ENCODE data around the gene GABRG3. TPM values are rescaled to one million over a fixed set of nuclear protein-coding genes. Genes with fewer than 3 reads are reported as not detected.

GABRG3 gene
- total and polyA plus RNA-seq, 2 of the 4 experiments (the other 2 are of a cell fraction), result not detected

DNA sequence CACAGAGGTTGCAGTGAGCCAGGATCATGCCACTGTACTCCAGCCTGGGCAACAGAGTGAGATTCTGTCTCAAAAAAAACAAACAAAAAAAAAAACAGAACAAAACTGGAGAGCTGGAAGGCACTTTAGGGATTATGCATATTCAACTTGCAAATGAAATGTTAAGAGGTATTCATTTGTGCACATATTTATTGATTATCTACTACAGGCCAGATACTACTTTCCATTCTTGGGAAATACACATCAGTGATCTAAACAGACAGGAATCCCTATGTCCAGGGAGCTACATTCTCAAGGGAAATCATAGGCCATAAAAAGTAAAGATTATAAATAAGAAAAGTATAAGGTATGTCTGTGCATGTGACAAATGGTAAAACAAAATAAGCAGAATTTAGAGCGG lies 322.6 kb downstream of the GABRG3 start:
- dilution Hi-C loops (cut with HindIII; ENCODE audit: low sequenced_read_pairs, unreplicated experiment), result no loop called here
- CTCF ChIA-PET, result no interaction called here

More for the DNA sequence above, 322.6 kb downstream of the GABRG3 start:
- Histone ChIP-seq H2BK120ac (ENCODE audit: low read depth, low read length) (no peak overlapping the region), H3K9ac (ENCODE audit: low read depth, low read length) (no peak overlapping the region), H3K79me1 (ENCODE audit: low read depth in 1 of 2, low read length in 2 of 2) (no peaks in the 10 kb centered on the region), H2AFZ (replicated peaks; ENCODE audit: low read length, poor library complexity) (no peak overlapping the region), H3K14ac (replicated peaks; ENCODE audit: low read depth, low read length) (no peak overlapping the region), H4K5ac (ENCODE audit: low read depth, low read length) (no peak overlapping the region), H3K23ac (ENCODE audit: low read depth, low read length) (no peak overlapping the region), H3K18ac (ENCODE audit: low read depth, low read length) (no peak overlapping the region), H3K9me1 (ENCODE audit: insufficient read depth, low read length) (no peaks in the 10 kb centered on the region), H3K9me3 (ENCODE audit: control insufficient read depth, insufficient read depth, low read length) (peaks cover 8% of the 10 kb centered on the region), H3K4me1 (ENCODE audit: control insufficient read depth, insufficient read depth, low read length) (no peaks in the 10 kb centered on the region), H3K4me3 (ENCODE audit: insufficient read depth, low read depth, low read length) (no peak overlapping the region), H3K27ac (ENCODE audit: insufficient read depth, low read length) (no peak overlapping the region), H3K4ac (ENCODE audit: low read depth, low read length) (no peak overlapping the region), H3K27me3 (ENCODE audit: control insufficient read depth, insufficient read depth, low read length) (no peaks in the 10 kb centered on the region), H3K4me2 (ENCODE audit: low read depth, low read length) (no peak overlapping the region), H3K36me3 (ENCODE audit: control insufficient read depth, insufficient read depth, low read length) (no peaks in the 10 kb centered on the region), H2BK5ac (ENCODE audit: low read depth, low read length, poor library complexity, severe bottlenecking) (no peak overlapping the region), H4K8ac (ENCODE audit: low read depth in 2 of 2, low read length in 2 of 2) (no peak overlapping the region), H2BK15ac (ENCODE audit: low read depth, low read length) (no peak overlapping the region), H2BK20ac (ENCODE audit: low read depth, low read length) (no peak overlapping the region), H2AK5ac (ENCODE audit: low read depth, low read length) (no peak overlapping the region), H2AK9ac (replicated peaks; ENCODE audit: low read depth, low read length, poor library complexity) (no peak overlapping the region), H4K20me1 (ENCODE audit: insufficient read depth, low read length) (no peaks in the 10 kb centered on the region), H3K56ac (ENCODE audit: extremely low read depth, insufficient read depth, low read length) (no peak overlapping the region), H4K91ac (ENCODE audit: insufficient read depth, low read depth, low read length) (no peak overlapping the region)
- WGBS, 2 experiments (ENCODE audit: extremely low coverage in 2 of 2, insufficient read length in 1 of 2), result 100% methylated on average over 1 of the region's 1 CpG; no CpG with 5 or more reads in 1 of the 2 experiments
- ATAC-seq (ENCODE audit: low read depth), result no peak
- TF ChIP-seq CHD1 (IDR thresholded peaks at IDR 0.05; ENCODE audit: low read depth, low read length), result no peak
- TF ChIP-seq, protein P1, sequence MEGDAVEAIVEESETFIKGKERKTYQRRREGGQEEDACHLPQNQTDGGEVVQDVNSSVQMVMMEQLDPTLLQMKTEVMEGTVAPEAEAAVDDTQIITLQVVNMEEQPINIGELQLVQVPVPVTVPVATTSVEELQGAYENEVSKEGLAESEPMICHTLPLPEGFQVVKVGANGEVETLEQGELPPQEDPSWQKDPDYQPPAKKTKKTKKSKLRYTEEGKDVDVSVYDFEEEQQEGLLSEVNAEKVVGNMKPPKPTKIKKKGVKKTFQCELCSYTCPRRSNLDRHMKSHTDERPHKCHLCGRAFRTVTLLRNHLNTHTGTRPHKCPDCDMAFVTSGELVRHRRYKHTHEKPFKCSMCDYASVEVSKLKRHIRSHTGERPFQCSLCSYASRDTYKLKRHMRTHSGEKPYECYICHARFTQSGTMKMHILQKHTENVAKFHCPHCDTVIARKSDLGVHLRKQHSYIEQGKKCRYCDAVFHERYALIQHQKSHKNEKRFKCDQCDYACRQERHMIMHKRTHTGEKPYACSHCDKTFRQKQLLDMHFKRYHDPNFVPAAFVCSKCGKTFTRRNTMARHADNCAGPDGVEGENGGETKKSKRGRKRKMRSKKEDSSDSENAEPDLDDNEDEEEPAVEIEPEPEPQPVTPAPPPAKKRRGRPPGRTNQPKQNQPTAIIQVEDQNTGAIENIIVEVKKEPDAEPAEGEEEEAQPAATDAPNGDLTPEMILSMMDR (conservative IDR thresholded peaks at IDR 0.05; ENCODE audit: low read depth, low read length), result no peak
- no peak for TF ChIP-seq RFX5 (IDR thresholded peaks at IDR 0.05; ENCODE audit: low read depth, low read length)
- no peak for TF ChIP-seq FOS (IDR thresholded peaks at IDR 0.05; ENCODE audit: low read depth, low read length)
- no peak for TF ChIP-seq BHLHE40 (IDR thresholded peaks at IDR 0.05; ENCODE audit: low read depth, low read length)
- TF ChIP-seq MAZ (IDR thresholded peaks at IDR 0.05; ENCODE audit: borderline replicate concordance, low read depth, low read length), result no peak
- TF ChIP-seq, protein P2, sequence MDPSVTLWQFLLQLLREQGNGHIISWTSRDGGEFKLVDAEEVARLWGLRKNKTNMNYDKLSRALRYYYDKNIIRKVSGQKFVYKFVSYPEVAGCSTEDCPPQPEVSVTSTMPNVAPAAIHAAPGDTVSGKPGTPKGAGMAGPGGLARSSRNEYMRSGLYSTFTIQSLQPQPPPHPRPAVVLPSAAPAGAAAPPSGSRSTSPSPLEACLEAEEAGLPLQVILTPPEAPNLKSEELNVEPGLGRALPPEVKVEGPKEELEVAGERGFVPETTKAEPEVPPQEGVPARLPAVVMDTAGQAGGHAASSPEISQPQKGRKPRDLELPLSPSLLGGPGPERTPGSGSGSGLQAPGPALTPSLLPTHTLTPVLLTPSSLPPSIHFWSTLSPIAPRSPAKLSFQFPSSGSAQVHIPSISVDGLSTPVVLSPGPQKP (IDR thresholded peaks at IDR 0.05; ENCODE audit: borderline replicate concordance, low read depth, low read length), result no peak
- no peak for TF ChIP-seq SMC3 (IDR thresholded peaks at IDR 0.05; ENCODE audit: low read depth, low read length)
- TF ChIP-seq NFE2L2 (IDR thresholded peaks at IDR 0.05; ENCODE audit: low read depth, low read length), result no peak
- TF ChIP-seq RAD21 (IDR thresholded peaks at IDR 0.05; ENCODE audit: low read length), result no peak
- no peak for TF ChIP-seq MAFK (IDR thresholded peaks at IDR 0.05; ENCODE audit: low read depth, low read length)
- TF ChIP-seq POLR2A (IDR thresholded peaks at IDR 0.05; ENCODE audit: low read depth, low read length), result no peak
- no peak for TF ChIP-seq CEBPB (IDR thresholded peaks at IDR 0.05; ENCODE audit: low read depth, low read length)
- TF ChIP-seq, protein P3, sequence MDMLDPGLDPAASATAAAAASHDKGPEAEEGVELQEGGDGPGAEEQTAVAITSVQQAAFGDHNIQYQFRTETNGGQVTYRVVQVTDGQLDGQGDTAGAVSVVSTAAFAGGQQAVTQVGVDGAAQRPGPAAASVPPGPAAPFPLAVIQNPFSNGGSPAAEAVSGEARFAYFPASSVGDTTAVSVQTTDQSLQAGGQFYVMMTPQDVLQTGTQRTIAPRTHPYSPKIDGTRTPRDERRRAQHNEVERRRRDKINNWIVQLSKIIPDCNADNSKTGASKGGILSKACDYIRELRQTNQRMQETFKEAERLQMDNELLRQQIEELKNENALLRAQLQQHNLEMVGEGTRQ (IDR thresholded peaks at IDR 0.05; ENCODE audit: low read depth, low read length), result no peak
- TF ChIP-seq MXI1 (IDR thresholded peaks at IDR 0.05; ENCODE audit: borderline replicate concordance, low read depth, low read length), result no peak
- no peak for TF ChIP-seq RCOR1 (IDR thresholded peaks at IDR 0.05; ENCODE audit: insufficient replicate concordance, low read length)
- in situ Hi-C loops (cut with MboI; ENCODE audit: low sequenced_read_pairs), result no loop called here
- POLR2A ChIA-PET (ENCODE audit: unreplicated experiment), result no interaction called here
- no peak for DNase-seq
- no TSS peak for BruUV-seq (replicated peaks)
- intact Hi-C loops (cut with micrococcal nuclease), result no loop called here

All from IMR-90 (cell line).